HG03066 (cell line): Measurements from ENCODE around the gene PDK4.

Experiments used
- ATAC-seq: cut with Tn5 transposase; IDR thresholded peaks from one replicate; pipeline ENCODE4 v1.9.1; 2021; ENCODE audit warnings: low read depth; ENCODE audit not compliant: unreplicated experiment

PDK4 gene

GRCh38 chr7:95596198-95597063 lies at the start of gene PDK4:
Gene PDK4 (minus strand): TSS chr7:95596516. CDS start chr7:95596293, 223 bp downstream.
- no peak for ATAC-seq

GRCh38 chr7:95642173-95642572 lies 45.9 kb upstream of the PDK4 start:
- no peak for ATAC-seq

- no peak for ATAC-seq
These were observed 40.0 kb upstream of the PDK4 start for GRCh38 chr7:95636140-95636940.

GRCh38 chr7:95632609-95633008 lies 36.3 kb upstream of the PDK4 start:
- ATAC-seq = no peak

- no peak for ATAC-seq
These were observed 35.2 kb upstream of the PDK4 start for GRCh38 chr7:95631527-95631926.

- no peak for ATAC-seq
These were observed 34.6 kb upstream of the PDK4 start for GRCh38 chr7:95630702-95631458.

GRCh38 chr7:95628831-95629439 lies 32.6 kb upstream of the PDK4 start:
- no peak for ATAC-seq

- no peak for ATAC-seq
These were observed 27.5 kb upstream of the PDK4 start for GRCh38 chr7:95623788-95624187.

- ATAC-seq = no peak
These were observed 26.5 kb upstream of the PDK4 start for GRCh38 chr7:95622859-95623258.

- no peak for ATAC-seq
These were observed 25.8 kb upstream of the PDK4 start for GRCh38 chr7:95622001-95622549.

- ATAC-seq = no peak
These were observed 25.1 kb upstream of the PDK4 start for GRCh38 chr7:95621404-95621803.

GRCh38 chr7:95620631-95621030 lies 24.3 kb upstream of the PDK4 start:
- ATAC-seq = no peak

GRCh38 chr7:95619921-95620320 lies 23.6 kb upstream of the PDK4 start:
- no peak for ATAC-seq

GRCh38 chr7:95619517-95619916 lies 23.2 kb upstream of the PDK4 start:
- no peak for ATAC-seq

- no peak for ATAC-seq
These were observed 18.2 kb upstream of the PDK4 start for GRCh38 chr7:95614442-95614940.

- no peak for ATAC-seq
These were observed 14.9 kb upstream of the PDK4 start for GRCh38 chr7:95611224-95611623.

GRCh38 chr7:95609277-95609971 lies 13.1 kb upstream of the PDK4 start:
- no peak for ATAC-seq

GRCh38 chr7:95608359-95609173 lies 12.2 kb upstream of the PDK4 start:
- ATAC-seq = peak; percentile 95

- ATAC-seq = no peak
These were observed 11.2 kb upstream of the PDK4 start for GRCh38 chr7:95607561-95607960.
